ENCODE measurements around the gene SLC4A11. TPM values are rescaled to one million over a fixed set of nuclear protein-coding genes. Genes with fewer than 3 reads are reported as not detected.

SLC4A11 gene
- total RNA-seq, 1 experiment from 2014 or later, result 26.8 TPM

Other genes with a start within 250 kb of the SLC4A11 start
- gene GNRH2, start 195.6 kb downstream of the SLC4A11 start, total RNA-seq (2014; rRNA removed), result 1.6 TPM in 1 of 2 replicates, not detected in the other
- gene MRPS26, start 193.1 kb downstream of the SLC4A11 start, total RNA-seq (2014; rRNA removed), result 182 and 280 TPM in 2 replicates
- gene OXT, start 167.6 kb downstream of the SLC4A11 start, total RNA-seq (2014; rRNA removed), result not detected in 2 replicates
- gene AVP, start 154.5 kb downstream of the SLC4A11 start, total RNA-seq (2014; rRNA removed), result not detected in 2 replicates
- gene FASTKD5, start 79.3 kb downstream of the SLC4A11 start, total RNA-seq (2014; rRNA removed), result 16.8 and 25.2 TPM in 2 replicates
- gene UBOX5, start 79.3 kb downstream of the SLC4A11 start, total RNA-seq (2014; rRNA removed), result 4.3 and 4.5 TPM in 2 replicates
- gene LZTS3, start 65.6 kb downstream of the SLC4A11 start, total RNA-seq (2014; rRNA removed), result 6.4 and 8.9 TPM in 2 replicates
- 97.7 and 122 TPM in 2 replicates for gene DDRGK1, start 34.5 kb downstream of the SLC4A11 start, total RNA-seq (2014; rRNA removed)
- 117 and 121 TPM in 2 replicates for gene ITPA, start 29.7 kb downstream of the SLC4A11 start, total RNA-seq (2014; rRNA removed)
- 2.3 and 2.5 TPM in 2 replicates for gene DNAAF9, start 168.5 kb upstream of the SLC4A11 start, total RNA-seq (2014; rRNA removed)
- 26.1 and 29.6 TPM in 2 replicates for gene ATRN, start 231.8 kb upstream of the SLC4A11 start, total RNA-seq (2014; rRNA removed)